Measurements from ENCODE around the gene NPY4R.
"Not testable (repeated sequence)": the region's sequence is repeated elsewhere in the genome, so short reads cannot be mapped to it uniquely, and the experiment has no call there.

Gene NPY4R

GRCh38 chr10:46474746-46475320 lies 9.1 kb upstream of the NPY4R start:
- CTCF ChIA-PET; DNase-seq (ENCODE audit: low spot score); POLR2A ChIA-PET (ENCODE audit: low non-redundant PET); H3K27ac ChIP-seq: not testable (repeated sequence)

- CTCF ChIA-PET; DNase-seq (ENCODE audit: low spot score); POLR2A ChIA-PET (ENCODE audit: low non-redundant PET): not testable (repeated sequence)
These were observed 8.0 kb upstream of the NPY4R start for GRCh38 chr10:46473758-46474157.

DNA sequence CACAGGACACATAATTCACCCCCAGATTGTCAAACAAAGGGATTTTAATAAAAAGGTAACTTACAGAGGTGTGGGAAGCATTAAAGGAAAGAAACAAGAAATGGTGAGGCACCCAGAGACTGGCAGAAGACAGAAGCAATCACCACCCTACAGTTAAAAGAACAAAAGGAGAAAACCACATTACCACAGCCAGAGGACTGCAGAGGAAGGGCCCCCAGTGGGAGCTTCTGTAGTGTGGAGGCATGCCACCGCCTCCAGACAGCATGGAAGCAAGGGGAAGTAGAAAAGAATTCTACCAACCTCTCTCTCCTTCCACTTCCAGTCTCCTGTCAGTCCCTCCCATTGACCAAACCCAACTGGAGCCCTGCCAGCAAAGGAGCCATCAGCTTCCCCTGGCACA lies 4.4 kb upstream of the NPY4R start:
- POLR2A ChIA-PET (ENCODE audit: low non-redundant PET); DNase-seq (ENCODE audit: low spot score); H3K27ac ChIP-seq; CTCF ChIA-PET: not testable (repeated sequence)

More at GRCh38 chr10:46473758-46474157, 8.0 kb upstream of the NPY4R start:
- not testable (repeated sequence) for H3K27ac ChIP-seq

DNA sequence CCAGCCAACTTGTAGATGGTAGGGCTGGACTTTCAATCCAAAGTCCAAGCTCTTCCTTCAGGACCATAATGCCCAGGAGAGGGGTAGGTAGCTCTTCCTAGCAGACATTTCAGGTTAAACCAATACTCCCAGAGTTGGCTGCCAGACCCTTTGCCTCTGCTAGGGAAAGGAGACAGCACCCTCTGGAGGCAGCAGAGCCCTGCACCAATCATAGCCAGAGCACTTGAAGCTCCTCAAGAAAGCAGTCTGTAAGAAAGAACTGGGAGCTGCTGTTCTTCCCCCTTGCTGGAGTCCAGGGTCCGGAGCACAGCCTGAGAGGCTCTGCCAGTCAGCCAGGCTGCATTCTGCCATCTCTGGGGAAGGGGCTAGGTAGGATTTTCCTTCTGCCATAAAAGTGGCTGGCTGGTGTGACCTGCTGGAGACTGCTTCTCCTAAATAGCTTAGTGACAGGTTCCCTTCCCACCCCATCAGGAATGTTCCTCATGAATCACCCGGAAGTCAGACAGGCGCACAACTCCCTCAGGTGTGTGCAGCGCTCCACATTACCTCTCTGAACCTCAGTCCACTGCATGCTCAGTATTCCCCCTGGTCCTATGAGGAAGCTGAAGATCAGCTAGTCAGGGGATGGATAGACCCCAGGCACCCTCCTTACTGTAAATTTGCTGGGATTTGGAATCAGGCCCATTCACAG lies 2.5 kb upstream of the NPY4R start:
- POLR2A ChIA-PET (ENCODE audit: low non-redundant PET); H3K27ac ChIP-seq; DNase-seq (ENCODE audit: low spot score); CTCF ChIA-PET: not testable (repeated sequence)

GRCh38 chr10:46463608-46464007 lies 2.1 kb downstream of the NPY4R start:
- DNase-seq (ENCODE audit: low spot score); POLR2A ChIA-PET (ENCODE audit: low non-redundant PET); CTCF ChIA-PET; H3K27ac ChIP-seq: not testable (repeated sequence)

GRCh38 chr10:46462276-46462675 lies 3.5 kb downstream of the NPY4R start:
- H3K27ac ChIP-seq; DNase-seq (ENCODE audit: low spot score); CTCF ChIA-PET; POLR2A ChIA-PET (ENCODE audit: low non-redundant PET): not testable (repeated sequence)

- POLR2A ChIA-PET (ENCODE audit: low non-redundant PET); DNase-seq (ENCODE audit: low spot score); H3K27ac ChIP-seq; CTCF ChIA-PET: not testable (repeated sequence)
These were observed 6.2 kb downstream of the NPY4R start for GRCh38 chr10:46459579-46459978.

GRCh38 chr10:46457071-46457470 lies 8.7 kb downstream of the NPY4R start:
- DNase-seq (ENCODE audit: low spot score); POLR2A ChIA-PET (ENCODE audit: low non-redundant PET): not testable (repeated sequence)

GRCh38 chr10:46455992-46456391 lies 9.8 kb downstream of the NPY4R start:
- CTCF ChIA-PET = interaction anchor here (0.6 kb wide), 1 partner anchor 226 kb away, joined by 3 read pairs; no protein-coding TSS in a partner anchor
- POLR2A ChIA-PET (ENCODE audit: low non-redundant PET); DNase-seq (ENCODE audit: low spot score); H3K27ac ChIP-seq: not testable (repeated sequence)

More at GRCh38 chr10:46457071-46457470, 8.7 kb downstream of the NPY4R start:
- CTCF ChIA-PET, H3K27ac ChIP-seq: not testable (repeated sequence)

DNA sequence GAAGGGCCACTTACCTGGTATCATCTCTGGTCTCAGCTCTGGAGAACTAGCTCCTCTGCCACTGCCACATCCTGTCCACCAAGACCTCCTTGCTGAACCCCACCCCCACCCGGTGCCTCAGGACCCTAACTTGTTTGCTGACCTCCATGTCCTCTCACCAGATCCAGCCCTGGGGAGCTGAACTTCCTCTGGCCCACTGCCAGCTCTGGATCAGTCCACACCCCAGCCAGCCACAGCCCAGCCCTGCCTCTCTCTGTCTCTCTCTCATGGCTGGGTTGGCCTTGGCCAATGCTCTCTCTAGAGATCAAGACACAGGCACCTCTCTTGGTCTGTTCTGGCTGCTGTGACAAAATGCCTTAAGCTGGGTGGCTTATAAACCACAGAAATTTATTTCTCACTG lies 14.4 kb downstream of the NPY4R start:
- CTCF ChIA-PET; POLR2A ChIA-PET (ENCODE audit: low non-redundant PET); DNase-seq (ENCODE audit: low spot score); H3K27ac ChIP-seq: not testable (repeated sequence)

GRCh38 chr10:46450829-46451228 lies 14.9 kb downstream of the NPY4R start:
- DNase-seq (ENCODE audit: low spot score); H3K27ac ChIP-seq; CTCF ChIA-PET; POLR2A ChIA-PET (ENCODE audit: low non-redundant PET): not testable (repeated sequence)

GRCh38 chr10:46447439-46447838 lies 18.3 kb downstream of the NPY4R start:
- POLR2A ChIA-PET (ENCODE audit: low non-redundant PET); CTCF ChIA-PET; H3K27ac ChIP-seq; DNase-seq (ENCODE audit: low spot score): not testable (repeated sequence)

DNA sequence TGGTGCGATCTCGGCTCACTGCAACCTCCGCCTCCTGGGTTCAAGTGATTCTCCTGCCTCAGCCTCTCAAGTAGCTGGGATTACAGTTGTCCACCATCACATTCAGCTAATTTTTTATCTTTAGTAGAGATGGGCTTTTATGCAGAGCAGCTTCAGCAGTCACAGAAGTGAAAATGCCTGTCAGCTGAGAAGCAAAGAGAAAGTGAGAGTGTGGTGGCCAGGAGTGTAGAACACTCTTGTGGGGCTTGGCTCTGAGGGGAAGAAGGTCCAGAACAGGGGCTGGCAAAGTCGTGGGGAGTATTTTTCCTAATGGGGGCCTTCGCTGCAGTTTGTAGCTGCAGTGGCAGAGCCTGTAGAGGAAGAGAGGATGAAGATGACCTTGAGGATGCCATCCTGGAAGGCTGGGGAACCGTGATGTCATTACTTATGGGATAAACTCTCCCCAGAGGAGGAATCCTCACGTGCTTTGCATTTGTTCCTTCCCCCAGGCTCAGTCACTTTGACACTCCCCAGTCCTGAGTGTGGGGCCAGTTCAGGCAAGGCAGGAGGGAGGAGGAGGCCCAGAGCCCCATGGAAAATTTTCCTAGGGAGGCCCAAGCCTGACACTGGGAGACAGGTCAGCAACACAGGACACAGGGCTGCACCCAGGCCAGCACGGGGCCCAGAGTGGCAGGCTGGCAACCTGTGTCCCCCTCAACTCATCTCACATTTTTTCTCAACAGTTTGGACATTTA lies 20.2 kb downstream of the NPY4R start:
- DNase-seq (ENCODE audit: low spot score) = not testable (repeated sequence)

GRCh38 chr10:46443422-46443821 lies 22.3 kb downstream of the NPY4R start:
- POLR2A ChIA-PET (ENCODE audit: low non-redundant PET); H3K27ac ChIP-seq; DNase-seq (ENCODE audit: low spot score); CTCF ChIA-PET: not testable (repeated sequence)

More for the DNA sequence above, 20.2 kb downstream of the NPY4R start:
- H3K27ac ChIP-seq; CTCF ChIA-PET; POLR2A ChIA-PET (ENCODE audit: low non-redundant PET): not testable (repeated sequence)

DNA sequence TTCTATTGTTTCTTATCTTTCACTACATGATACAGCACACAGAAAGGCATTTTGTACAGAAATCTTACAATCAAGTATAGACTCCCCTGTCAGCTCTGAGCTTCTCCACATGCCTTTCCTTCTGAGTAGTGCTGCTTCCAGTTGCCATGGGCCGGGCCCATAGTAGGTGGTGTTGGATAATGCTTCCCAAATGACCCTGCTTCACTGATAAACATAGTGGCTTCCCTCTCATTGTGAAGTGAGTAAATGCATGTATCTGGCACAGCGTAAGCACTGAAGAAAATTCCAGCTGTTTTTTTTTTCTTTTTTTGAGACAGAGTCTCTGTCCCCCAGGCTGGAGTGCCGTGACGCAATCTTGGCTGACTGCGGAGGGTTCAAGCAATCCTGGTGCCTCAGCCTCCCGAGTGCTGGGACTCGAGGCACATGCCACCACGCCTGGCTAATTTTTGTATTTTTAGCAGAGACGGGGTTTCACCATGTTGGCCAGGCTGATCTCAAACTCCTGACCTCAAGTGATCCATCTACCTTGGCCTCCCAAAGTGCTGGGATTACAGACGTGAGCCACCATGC lies 23.0 kb downstream of the NPY4R start:
- CTCF ChIA-PET; POLR2A ChIA-PET (ENCODE audit: low non-redundant PET); DNase-seq (ENCODE audit: low spot score); H3K27ac ChIP-seq: not testable (repeated sequence)

- CTCF ChIA-PET; POLR2A ChIA-PET (ENCODE audit: low non-redundant PET); H3K27ac ChIP-seq: not testable (repeated sequence)
- DNase-seq (ENCODE audit: low spot score) = peak; percentile 52
These were observed 23.9 kb downstream of the NPY4R start for GRCh38 chr10:46441837-46442278.

- POLR2A ChIA-PET (ENCODE audit: low non-redundant PET); CTCF ChIA-PET; DNase-seq (ENCODE audit: low spot score); H3K27ac ChIP-seq: not testable (repeated sequence)
These were observed 24.8 kb downstream of the NPY4R start for GRCh38 chr10:46440942-46441341.

- CTCF ChIA-PET; DNase-seq (ENCODE audit: low spot score); POLR2A ChIA-PET (ENCODE audit: low non-redundant PET); H3K27ac ChIP-seq: not testable (repeated sequence)
These were observed 42.2 kb downstream of the NPY4R start for GRCh38 chr10:46423550-46423949.
